22Rv1 (cell line): ENCODE results near the gene PGC.

Experiments
- ZFX ChIP-seq: fragments of 450-650 bp; IDR thresholded peaks from 2 replicates; pipeline ENCODE4 v1.6.1; 2017; ENCODE audit warnings: antibody characterized with exemption, borderline replicate concordance
- TF ChIP-seq, protein P1 (sequence below): fragments of 450-650 bp; IDR thresholded peaks from 2 replicates; pipeline ENCODE4 v1.5.1; 2017; ENCODE audit warnings: mild to moderate bottlenecking

DNA sequence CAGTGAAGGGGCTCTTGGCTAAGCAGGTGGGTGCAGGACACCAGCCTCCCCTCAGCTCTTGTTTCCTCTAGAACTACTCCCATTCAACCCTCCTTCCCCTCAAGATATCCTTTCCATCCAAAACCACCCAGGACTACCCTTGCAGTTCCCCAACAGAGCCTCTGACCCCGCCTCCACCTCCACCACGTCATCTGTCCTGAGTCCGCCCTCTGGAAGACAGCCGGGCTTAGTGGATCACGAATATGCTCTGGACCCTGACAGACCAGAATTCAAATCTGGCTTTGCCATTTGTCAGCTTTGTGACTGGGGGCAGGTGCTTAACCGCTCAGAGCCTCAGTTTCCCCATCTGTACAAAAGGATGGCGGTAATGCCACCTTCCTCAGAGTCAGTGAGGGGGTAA lies 43.2 kb downstream of the PGC start:
- TF ChIP-seq, protein P1, sequence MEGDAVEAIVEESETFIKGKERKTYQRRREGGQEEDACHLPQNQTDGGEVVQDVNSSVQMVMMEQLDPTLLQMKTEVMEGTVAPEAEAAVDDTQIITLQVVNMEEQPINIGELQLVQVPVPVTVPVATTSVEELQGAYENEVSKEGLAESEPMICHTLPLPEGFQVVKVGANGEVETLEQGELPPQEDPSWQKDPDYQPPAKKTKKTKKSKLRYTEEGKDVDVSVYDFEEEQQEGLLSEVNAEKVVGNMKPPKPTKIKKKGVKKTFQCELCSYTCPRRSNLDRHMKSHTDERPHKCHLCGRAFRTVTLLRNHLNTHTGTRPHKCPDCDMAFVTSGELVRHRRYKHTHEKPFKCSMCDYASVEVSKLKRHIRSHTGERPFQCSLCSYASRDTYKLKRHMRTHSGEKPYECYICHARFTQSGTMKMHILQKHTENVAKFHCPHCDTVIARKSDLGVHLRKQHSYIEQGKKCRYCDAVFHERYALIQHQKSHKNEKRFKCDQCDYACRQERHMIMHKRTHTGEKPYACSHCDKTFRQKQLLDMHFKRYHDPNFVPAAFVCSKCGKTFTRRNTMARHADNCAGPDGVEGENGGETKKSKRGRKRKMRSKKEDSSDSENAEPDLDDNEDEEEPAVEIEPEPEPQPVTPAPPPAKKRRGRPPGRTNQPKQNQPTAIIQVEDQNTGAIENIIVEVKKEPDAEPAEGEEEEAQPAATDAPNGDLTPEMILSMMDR, result no peak
- no peak for TF ChIP-seq ZFX
